Measurements from ENCODE around the gene SMC3.

DNA sequence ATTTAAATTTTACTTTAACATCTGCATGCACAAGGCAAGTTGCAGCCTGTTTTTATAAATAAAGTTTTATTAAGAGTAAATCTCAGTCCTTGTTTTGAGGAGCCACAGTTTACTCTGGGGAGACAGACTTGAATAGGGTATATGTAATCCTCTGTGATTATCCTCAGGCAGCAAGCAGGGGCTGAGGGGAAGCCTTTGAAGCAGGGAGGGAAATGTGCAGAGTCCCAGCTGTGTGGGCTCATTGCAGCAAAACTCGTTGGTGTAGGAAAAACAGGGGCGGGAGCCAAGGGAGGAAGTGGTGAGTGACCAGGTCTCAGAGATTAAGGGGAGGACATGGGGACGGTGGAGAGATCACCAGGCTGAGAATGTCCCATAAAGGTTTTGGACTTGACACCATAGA, 34.3 kb upstream of the SMC3 start:
- no peak for TF ChIP-seq POLR2A (IDR thresholded peaks at IDR 0.05; ENCODE audit: low read length)
- no peak for TF ChIP-seq GATA1 (IDR thresholded peaks at IDR 0.05; ENCODE audit: low read depth, low read length)

Measured in erythroblast (primary cell).